HepG2 (cell line): Measurements from ENCODE around the gene DNTTIP2. TPM values are rescaled to one million over a fixed set of nuclear protein-coding genes. Genes with fewer than 3 reads are reported as not detected.

Source experiments
- ARNT2 ChIP-seq: sonication (generic); formaldehyde crosslinking; IDR thresholded peaks from 2 replicates; pipeline ENCODE4 v1.8.0; 2022; ENCODE audit warnings: mild to moderate bottlenecking, low read depth, missing genetic modification reagents, moderate library complexity
- ATAD3A ChIP-seq: sonication (generic); formaldehyde crosslinking; IDR thresholded peaks from 2 replicates; pipeline ENCODE4 v1.4.0; 2020; ENCODE audit warnings: missing genetic modification reagents
- ELF3 ChIP-seq: IDR thresholded peaks from 2 replicates; pipeline ENCODE4 v1.6.1; 2016; ENCODE audit warnings: missing genetic modification reagents, missing compliant biosample characterization
- FOXM1 ChIP-seq: sonication (generic); formaldehyde crosslinking; IDR thresholded peaks from 2 replicates; pipeline ENCODE4 v1.5.0; 2020; ENCODE audit warnings: missing genetic modification reagents
- JUND ChIP-seq: sonication (generic); formaldehyde crosslinking; IDR thresholded peaks from 2 replicates; pipeline ENCODE4 v1.8.0; 2022; ENCODE audit warnings: mild to moderate bottlenecking, missing genetic modification reagents
- KAT8 ChIP-seq: IDR thresholded peaks from 2 replicates; pipeline ENCODE4 v1.6.1; 2016; ENCODE audit warnings: missing genetic modification reagents, missing compliant biosample characterization
- KLF9 ChIP-seq: IDR thresholded peaks from 2 replicates; pipeline ENCODE4 v1.6.1; 2016; ENCODE audit warnings: low read depth
- MAF1 ChIP-seq: sonication (generic); formaldehyde crosslinking; IDR thresholded peaks from 2 replicates; pipeline ENCODE4 v1.5.0; 2020; ENCODE audit warnings: missing genetic modification reagents, borderline replicate concordance
- MED1 ChIP-seq: sonication (generic); formaldehyde crosslinking; IDR thresholded peaks from 2 replicates; pipeline ENCODE4 v1.4.0; 2020; ENCODE audit warnings: missing genetic modification reagents
- MEF2D ChIP-seq: sonication (generic); formaldehyde crosslinking; IDR thresholded peaks from 2 replicates; pipeline ENCODE4 v1.5.1; 2020; ENCODE audit warnings: mild to moderate bottlenecking, missing genetic modification reagents
- MXI1 ChIP-seq: IDR thresholded peaks from 3 replicates; pipeline ENCODE4 v1.6.1; 2012; ENCODE audit warnings: low read depth, low read length, inconsistent platforms, borderline replicate concordance
- NR2C2 ChIP-seq: sonication (generic); formaldehyde crosslinking; IDR thresholded peaks from 2 replicates; pipeline ENCODE4 v1.4.0; 2020; ENCODE audit warnings: missing genetic modification reagents, mild to moderate bottlenecking, moderate library complexity, borderline replicate concordance
- PPARG ChIP-seq: conservative IDR thresholded peaks from 2 replicates; pipeline ENCODE4 v1.6.1; 2016; ENCODE audit warnings: missing biosample characterization, missing genetic modification reagents
- RAD21 ChIP-seq: fragments of 450-650 bp; formaldehyde crosslinking; IDR thresholded peaks from 2 replicates; pipeline ENCODE4 v1.5.0; 2020; ENCODE audit warnings: mild to moderate bottlenecking
- RBM22 ChIP-seq: fragments of 200-400 bp; formaldehyde crosslinking; optimal IDR thresholded peaks from 2 replicates; pipeline ENCODE3; 2017; ENCODE audit warnings: mild to moderate bottlenecking, low read length, moderate library complexity
- SETDB1 ChIP-seq: sonication (generic); formaldehyde crosslinking; IDR thresholded peaks from 2 replicates; pipeline ENCODE4 v1.5.1; 2020; ENCODE audit warnings: missing genetic modification reagents, mild to moderate bottlenecking, borderline replicate concordance
- TERF1 ChIP-seq: sonication (generic); formaldehyde crosslinking; IDR thresholded peaks from 2 replicates; pipeline ENCODE4 v1.8.0; 2022; ENCODE audit warnings: mild to moderate bottlenecking, missing genetic modification reagents, moderate library complexity
- THAP7 ChIP-seq: sonication (generic); formaldehyde crosslinking; IDR thresholded peaks from 2 replicates; pipeline ENCODE4 v1.8.1; 2023; ENCODE audit warnings: mild to moderate bottlenecking, missing genetic modification reagents
- ZKSCAN5 ChIP-seq: sonication (generic); formaldehyde crosslinking; IDR thresholded peaks from 2 replicates; pipeline ENCODE4 v1.5.1; 2020; ENCODE audit warnings: mild to moderate bottlenecking, missing genetic modification reagents
- ZNF282 ChIP-seq: fragments of 450-650 bp; IDR thresholded peaks from 2 replicates; pipeline ENCODE4 v1.6.1; 2018; ENCODE audit not compliant: partially characterized antibody
- ZNF335 ChIP-seq: sonication (generic); formaldehyde crosslinking; IDR thresholded peaks from 2 replicates; pipeline ENCODE4 v1.4.0; 2020; ENCODE audit warnings: missing genetic modification reagents
- ZNF430 ChIP-seq: sonication (generic); formaldehyde crosslinking; IDR thresholded peaks from 2 replicates; pipeline ENCODE4 v1.9.0; 2021; ENCODE audit warnings: mild to moderate bottlenecking, missing genetic modification reagents
- ZNF563 ChIP-seq: sonication (generic); formaldehyde crosslinking; IDR thresholded peaks from 2 replicates; pipeline ENCODE4 v1.8.0; 2022; ENCODE audit warnings: mild to moderate bottlenecking, moderate library complexity, missing genetic modification reagents
- ZNF576 ChIP-seq: sonication (generic); formaldehyde crosslinking; IDR thresholded peaks from 2 replicates; pipeline ENCODE4 v1.4.0; 2020; ENCODE audit warnings: mild to moderate bottlenecking, missing genetic modification reagents
- ZNF605 ChIP-seq: sonication (generic); formaldehyde crosslinking; IDR thresholded peaks from 2 replicates; pipeline ENCODE4 v1.8.0; 2022; ENCODE audit warnings: mild to moderate bottlenecking, missing genetic modification reagents
- ZNF687 ChIP-seq: sonication (generic); formaldehyde crosslinking; IDR thresholded peaks from 2 replicates; pipeline ENCODE4 v1.5.1; 2020; ENCODE audit warnings: mild to moderate bottlenecking, missing genetic modification reagents, moderate library complexity
- polyA plus RNA-seq, 8 experiments: library from polyadenylated mRNA; depleted of rRNA in 3 of 8; stranded (reverse) in 7 of 8; unstranded in 1 of 8; fragments of >200 nt; fragmentation: Illumina TruSeq in 4 of 8; extraction: Trizol in 4 of 8; gene quantifications; 2 replicates each; pipeline versions ENCODE4 v1.2.1 to v1.2.3, GENCODE V29; 2011 to 2016; ENCODE audit warnings: low read depth in 4 of 8, missing spikeins in 1 of 8, mixed read lengths in 1 of 8; ENCODE audit not compliant: insufficient read depth in 1 of 8
- total RNA-seq, 5 experiments: library from RNA; depleted of rRNA; stranded (reverse); fragments of >200 nt; fragmentation: Illumina TruSeq; extraction: Trizol; gene quantifications; 2 replicates each; pipeline ENCODE4 v1.2.3, GENCODE V29; 2016; ENCODE audit warnings: low read depth in 1 of 5

The DNTTIP2 gene
- total and polyA plus RNA-seq, 2 of the 13 experiments (the other 11 are each of a cell fraction or from before 2014, with no cell fraction given): 11.4 to 63.3 TPM

- no peak for TF ChIP-seq ZNF576 (CRISPR knock-in tag)
- no peak for TF ChIP-seq FOXM1 (CRISPR knock-in tag)
- no peak for TF ChIP-seq MAF1 (CRISPR knock-in tag)
- TF ChIP-seq ZNF335 (CRISPR knock-in tag): no peak
- peak; percentile 85 for TF ChIP-seq ZNF563
- no peak for TF ChIP-seq ATAD3A
- peak; percentile 74; the same call in 1 of the 2 replicates for TF ChIP-seq ZNF430 (CRISPR knock-in tag)
- TF ChIP-seq SETDB1 (CRISPR knock-in tag): no peak
- TF ChIP-seq NR2C2 (CRISPR knock-in tag): no peak
- TF ChIP-seq KAT8: peak; percentile 57
- TF ChIP-seq PPARG (CRISPR knock-in tag): no peak
- no peak for TF ChIP-seq ELF3 (CRISPR knock-in tag)
- no peak for TF ChIP-seq MEF2D (CRISPR knock-in tag)
- TF ChIP-seq MED1: peak; percentile 69
- TF ChIP-seq KLF9: no peak
- 0 out of 3 replicates have a peak, but pooled peaks have one; percentile 43 for TF ChIP-seq MXI1
- TF ChIP-seq ZNF605: peak; percentile 89
- no peak for TF ChIP-seq TERF1 (CRISPR knock-in tag)
- peak; percentile 83 for TF ChIP-seq ZNF687 (CRISPR knock-in tag)
- TF ChIP-seq ZNF282: no peak
- no peak for TF ChIP-seq RBM22
- TF ChIP-seq RAD21 (CRISPR knock-in tag): no peak; the same call in 1 of the 2 replicates
- TF ChIP-seq JUND (CRISPR knock-in tag): no peak
- peak; percentile 70; the same call in 1 of the 2 replicates for TF ChIP-seq THAP7 (CRISPR knock-in tag)
- no peak; the same call in 1 of the 2 replicates for TF ChIP-seq ARNT2 (CRISPR knock-in tag)
- TF ChIP-seq ZKSCAN5 (CRISPR knock-in tag): no peak
These were observed 32.6 kb downstream of the DNTTIP2 start (continued) for GRCh38 chr1:93846206-93846991.
